ENCODE data around the gene RTCB. TPM values are rescaled to one million over a fixed set of nuclear protein-coding genes. Genes with fewer than 3 reads are reported as not detected.

The RTCB gene
- total RNA-seq, 3 donors from 2014 or later: 73.1 to 113 (median 85.6) TPM

DNA sequence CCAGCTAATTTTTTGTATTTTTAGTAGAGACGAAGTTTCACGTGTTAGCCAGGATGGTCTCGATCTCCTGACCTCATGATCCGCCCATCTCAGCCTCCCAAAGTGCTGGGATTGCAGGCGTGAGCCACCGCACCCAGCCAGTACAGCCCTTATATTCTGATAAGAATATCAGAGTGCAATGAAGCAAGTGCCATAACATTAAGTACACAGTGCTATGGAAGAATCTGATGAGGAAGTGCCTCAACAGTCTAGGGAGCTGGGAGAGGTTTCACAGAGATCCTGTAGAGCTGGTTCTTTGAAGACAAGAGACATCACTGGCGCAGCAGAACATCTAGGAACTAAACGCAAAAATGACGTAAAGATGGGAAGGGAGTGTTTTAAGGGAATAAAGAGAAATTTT lies 2.1 kb downstream of the RTCB start:
- Histone ChIP-seq H3K4me3 (no peak overlapping the region), H3K4me1 (ENCODE audit: low read depth) (peaks cover 25% of the 10 kb centered on the region), H3K9me3 (no peaks in the 10 kb centered on the region), H3K36me3 (ENCODE audit: low read depth) (no peaks in the 10 kb centered on the region)
- TF ChIP-seq, protein P1, sequence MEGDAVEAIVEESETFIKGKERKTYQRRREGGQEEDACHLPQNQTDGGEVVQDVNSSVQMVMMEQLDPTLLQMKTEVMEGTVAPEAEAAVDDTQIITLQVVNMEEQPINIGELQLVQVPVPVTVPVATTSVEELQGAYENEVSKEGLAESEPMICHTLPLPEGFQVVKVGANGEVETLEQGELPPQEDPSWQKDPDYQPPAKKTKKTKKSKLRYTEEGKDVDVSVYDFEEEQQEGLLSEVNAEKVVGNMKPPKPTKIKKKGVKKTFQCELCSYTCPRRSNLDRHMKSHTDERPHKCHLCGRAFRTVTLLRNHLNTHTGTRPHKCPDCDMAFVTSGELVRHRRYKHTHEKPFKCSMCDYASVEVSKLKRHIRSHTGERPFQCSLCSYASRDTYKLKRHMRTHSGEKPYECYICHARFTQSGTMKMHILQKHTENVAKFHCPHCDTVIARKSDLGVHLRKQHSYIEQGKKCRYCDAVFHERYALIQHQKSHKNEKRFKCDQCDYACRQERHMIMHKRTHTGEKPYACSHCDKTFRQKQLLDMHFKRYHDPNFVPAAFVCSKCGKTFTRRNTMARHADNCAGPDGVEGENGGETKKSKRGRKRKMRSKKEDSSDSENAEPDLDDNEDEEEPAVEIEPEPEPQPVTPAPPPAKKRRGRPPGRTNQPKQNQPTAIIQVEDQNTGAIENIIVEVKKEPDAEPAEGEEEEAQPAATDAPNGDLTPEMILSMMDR (IDR thresholded peaks at IDR 0.05): no peak
- DNase-seq (peak in 2 of 3 donors; percentile 56 to 59), ATAC-seq (peak; percentile 86)
- intact Hi-C loops (cut with DNase I, micrococcal nuclease): no loop called here

DNA sequence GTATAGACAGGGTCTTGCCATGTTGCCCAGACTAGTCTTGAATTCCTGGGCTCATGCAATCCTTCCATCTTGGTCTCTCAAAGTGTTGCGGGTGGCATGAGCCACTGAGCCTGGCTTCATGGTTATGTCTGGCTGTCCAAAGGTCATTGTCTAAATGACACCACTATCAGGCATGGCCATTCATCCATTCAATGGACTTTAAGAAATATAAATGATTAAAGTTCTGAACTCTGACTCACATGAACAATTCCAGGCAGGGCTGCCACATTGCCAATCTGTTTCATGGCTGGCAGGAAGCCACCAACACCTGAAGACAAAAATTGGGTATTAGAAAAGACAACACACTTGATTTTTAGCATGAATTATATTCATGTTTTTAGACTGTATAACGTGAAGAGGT lies 4.1 kb downstream of the RTCB start:
- no peaks in the 10 kb centered on the region for H3K36me3 ChIP-seq (ENCODE audit: low read depth)
- DNase-seq: no peak
- intact Hi-C loops (cut with DNase I, micrococcal nuclease): no loop called here

DNA sequence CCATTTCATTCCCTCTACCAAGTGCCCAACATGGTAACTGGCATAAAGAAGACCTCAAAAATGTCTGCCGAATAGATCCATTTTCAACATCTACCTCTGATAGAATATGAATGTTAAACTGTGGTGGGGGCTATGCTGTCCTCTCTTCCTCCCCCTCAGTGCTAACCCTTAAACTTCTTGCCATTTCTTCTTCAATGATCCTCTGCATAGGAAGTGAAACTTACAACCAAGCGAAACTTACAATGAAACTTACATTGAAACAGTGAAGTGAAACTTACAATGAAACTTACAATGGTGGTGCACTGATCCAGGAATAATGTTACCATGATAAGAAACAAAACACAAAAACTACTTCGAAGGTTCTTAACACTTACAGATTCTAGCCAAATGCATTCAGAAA lies 4.7 kb downstream of the RTCB start:
- H3K4me1 ChIP-seq (ENCODE audit: low read depth): peaks cover 22% of the 10 kb centered on the region
- no peaks in the 10 kb centered on the region for H3K9me3 ChIP-seq
- TF ChIP-seq, protein P1 (IDR thresholded peaks at IDR 0.05): no peak
- ATAC-seq: no peak
- H3K36me3 ChIP-seq (ENCODE audit: low read depth): no peaks in the 10 kb centered on the region
- no peak for DNase-seq
- no peak overlapping the region for H3K4me3 ChIP-seq
- intact Hi-C loops (cut with DNase I, micrococcal nuclease): no loop called here

More for the DNA sequence above, 4.1 kb downstream of the RTCB start:
- Histone ChIP-seq H3K4me3 (no peak overlapping the region), H3K9me3 (no peaks in the 10 kb centered on the region), H3K4me1 (ENCODE audit: low read depth) (peaks cover 25% of the 10 kb centered on the region)
- TF ChIP-seq, protein P1 (IDR thresholded peaks at IDR 0.05): no peak
- ATAC-seq: peak; percentile 30

DNA sequence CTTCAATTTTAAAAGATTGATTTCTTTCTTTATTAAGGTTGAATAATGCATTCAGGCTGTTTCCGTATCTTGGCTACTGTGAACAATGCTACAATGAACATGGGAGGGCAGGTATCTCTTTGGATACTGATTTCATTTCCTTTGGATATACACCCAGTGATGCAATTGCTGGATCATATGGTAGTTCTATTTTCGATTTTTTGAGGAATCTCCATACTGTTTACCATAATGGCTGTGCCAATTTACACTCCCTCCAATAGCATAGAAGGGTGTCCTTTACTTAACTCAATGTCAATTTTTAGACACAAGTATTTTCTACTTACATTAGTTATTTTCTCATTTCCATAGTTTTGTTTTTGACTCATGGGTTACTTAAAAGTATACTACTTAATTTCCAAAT lies 8.0 kb downstream of the RTCB start:
- ATAC-seq: no peak
- H3K9me3 ChIP-seq: no peaks in the 10 kb centered on the region
- no peaks in the 10 kb centered on the region for H3K4me1 ChIP-seq (ENCODE audit: low read depth)
- TF ChIP-seq, protein P1 (IDR thresholded peaks at IDR 0.05): no peak
- intact Hi-C loops (cut with DNase I, micrococcal nuclease): no loop called here
- peaks cover 12% of the 10 kb centered on the region for H3K36me3 ChIP-seq (ENCODE audit: low read depth)
- no peak for DNase-seq
- no peak overlapping the region for H3K4me3 ChIP-seq

DNA sequence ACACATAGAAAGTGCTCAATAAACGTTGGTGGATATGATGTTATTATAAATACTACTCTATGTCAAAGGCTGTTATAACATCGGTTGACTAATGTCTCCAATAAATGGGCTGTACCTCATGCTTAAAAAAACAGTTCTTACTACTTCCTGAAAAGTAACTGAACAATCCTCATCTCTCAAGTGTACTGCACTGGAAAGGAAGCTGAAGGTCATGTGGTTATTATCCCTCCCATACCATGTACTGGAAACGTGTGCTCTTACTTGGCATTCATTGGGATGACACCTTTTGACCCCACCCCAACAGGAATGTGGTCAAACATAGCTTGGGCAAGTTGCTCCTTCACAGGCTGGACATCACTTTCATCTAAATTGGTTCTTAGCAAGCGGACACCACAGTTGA lies 10.6 kb downstream of the RTCB start:
- H3K36me3 ChIP-seq (ENCODE audit: low read depth): peaks cover 15% of the 10 kb centered on the region

More for the DNA sequence above, 10.6 kb downstream of the RTCB start:
- TF ChIP-seq, protein P1 (IDR thresholded peaks at IDR 0.05): no peak
- intact Hi-C loops (cut with DNase I, micrococcal nuclease): no loop called here
- peak; percentile 58 for ATAC-seq
- Histone ChIP-seq H3K4me3 (no peak overlapping the region), H3K9me3 (no peaks in the 10 kb centered on the region), H3K4me1 (ENCODE audit: low read depth) (no peaks in the 10 kb centered on the region)
- no peak for DNase-seq

Measured in mucosa of descending colon (tissue), 3 donors.